Amygdala (tissue), 56 donors: ENCODE results near the gene STX8.
"Not testable (repeated sequence)": the region's sequence is repeated elsewhere in the genome, so short reads cannot be mapped to it uniquely, and the experiment has no call there.

Experiments
- DNase-seq, 56 donors: peaks; one replicate each; lab custom pipeline; 2025; lab: John Stamatoyannopoulos, UW

Gene STX8

GRCh38 chr17:9408868-9409829 lies 166.5 kb downstream of the STX8 start:
- DNase-seq = no peak

- DNase-seq = no peak
These were observed 167.2 kb downstream of the STX8 start for GRCh38 chr17:9408381-9408780.

- no peak for DNase-seq
These were observed 169.5 kb downstream of the STX8 start for GRCh38 chr17:9406046-9406606.

GRCh38 chr17:9403257-9403656 lies 172.4 kb downstream of the STX8 start:
- DNase-seq = no peak

GRCh38 chr17:9402590-9403199 lies 172.9 kb downstream of the STX8 start:
- no peak for DNase-seq

GRCh38 chr17:9401434-9401833 lies 174.2 kb downstream of the STX8 start:
- DNase-seq = no peak

GRCh38 chr17:9389111-9389527 lies 186.5 kb downstream of the STX8 start:
- DNase-seq = no peak

GRCh38 chr17:9386401-9386800 lies 189.2 kb downstream of the STX8 start:
- DNase-seq = no peak

- no peak for DNase-seq
These were observed 191.8 kb downstream of the STX8 start for GRCh38 chr17:9383826-9384225.

- DNase-seq = no peak
These were observed 193.0 kb downstream of the STX8 start for GRCh38 chr17:9382626-9383025.

GRCh38 chr17:9381068-9381467 lies 194.6 kb downstream of the STX8 start:
- DNase-seq = no peak

- no peak for DNase-seq
These were observed 195.3 kb downstream of the STX8 start for GRCh38 chr17:9380361-9380760.

- not testable (repeated sequence) for DNase-seq
These were observed 199.4 kb downstream of the STX8 start for GRCh38 chr17:9376177-9376576.

GRCh38 chr17:9371019-9371418 lies 204.6 kb downstream of the STX8 start:
- peak in 1 of 56 donors; percentile 21 for DNase-seq

- no peak for DNase-seq
These were observed 205.2 kb downstream of the STX8 start for GRCh38 chr17:9370467-9370866.

GRCh38 chr17:9368631-9369030 lies 207.0 kb downstream of the STX8 start:
- no peak for DNase-seq

- DNase-seq = peak in 3 of 56 donors; percentile 5 to 17 (median 8)
These were observed 208.5 kb downstream of the STX8 start for GRCh38 chr17:9367156-9367555.

- DNase-seq = no peak
These were observed 210.7 kb downstream of the STX8 start for GRCh38 chr17:9364837-9365430.

GRCh38 chr17:9363440-9364350 lies 211.9 kb downstream of the STX8 start:
- DNase-seq = no peak
